ENCODE results near the gene RFX3.

- no peak for TF ChIP-seq CTCF (IDR thresholded peaks at IDR 0.05)
- TF ChIP-seq POLR2AphosphoS5 (IDR thresholded peaks at IDR 0.05) = no peak
- TF ChIP-seq POLR2A (IDR thresholded peaks at IDR 0.05) = no peak
These were observed 183.5 kb downstream of the RFX3 start for GRCh38 chr9:3342159-3342777.
